Suprapubic skin (tissue), 4 donors: ENCODE data around the gene GZMM.

Source experiments
- EP300 ChIP-seq: sonication (generic); formaldehyde crosslinking; IDR thresholded peaks from one replicate; pipeline ENCODE4 v1.6.1; 2017; ENCODE audit warnings: antibody characterized with exemption
- POLR2A ChIP-seq, 2 donors: fragments of 450-650 bp; IDR thresholded peaks; one replicate each; pipeline ENCODE4 v1.6.1; 2017; ENCODE audit warnings: antibody characterized with exemption in 2 of 2, mild to moderate bottlenecking in 2 of 2, moderate library complexity in 2 of 2
- POLR2AphosphoS5 ChIP-seq, 3 donors: sonication (generic); formaldehyde crosslinking; IDR thresholded peaks; one replicate each; pipeline ENCODE4 v1.6.1; 2017; ENCODE audit warnings: antibody characterized with exemption in 3 of 3
- TF ChIP-seq, protein P1 (sequence below), 2 donors: fragments of 200-600 bp in 1 of 2; fragments of 450-650 bp in 1 of 2; sonication (generic) in 1 of 2; IDR thresholded peaks; one replicate each; pipeline ENCODE4 v1.5.1; 2016 to 2019; ENCODE audit warnings: antibody characterized with exemption in 2 of 2, mild to moderate bottlenecking in 1 of 2, moderate library complexity in 1 of 2

DNA sequence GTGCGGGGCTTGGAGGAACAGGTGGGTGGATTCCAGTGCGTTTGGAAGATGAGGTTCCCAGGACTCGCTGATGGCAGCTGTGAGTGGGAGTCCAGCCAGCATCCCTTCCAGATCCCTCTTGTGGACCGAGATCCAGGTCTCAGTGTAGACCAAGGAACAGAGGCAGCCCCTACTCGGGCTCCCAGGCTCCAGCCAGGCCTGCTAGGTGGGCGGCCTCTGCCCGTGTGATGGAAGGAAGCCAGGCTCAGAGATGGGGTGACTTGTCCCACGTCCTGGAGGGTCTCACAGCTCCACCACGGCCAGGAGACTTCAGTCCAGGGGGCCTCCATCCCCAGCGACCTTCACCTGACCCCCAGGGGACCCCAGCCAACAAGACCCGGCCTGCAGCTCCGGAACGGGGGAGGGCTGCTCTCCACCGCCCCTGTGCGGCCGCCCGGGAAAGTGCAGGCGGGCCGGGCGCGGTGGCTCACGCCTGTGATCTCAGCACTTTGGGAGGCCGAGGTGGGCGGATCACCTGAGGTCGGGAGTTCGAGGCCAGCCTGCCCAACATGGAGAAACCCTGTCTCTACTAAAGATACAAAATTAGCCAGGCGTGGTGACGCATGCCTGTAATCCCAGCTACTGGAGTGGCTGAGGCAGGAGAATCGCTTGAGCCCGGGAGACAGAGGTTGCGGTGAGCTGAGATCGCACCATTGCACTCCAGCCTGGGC is 48.3 kb upstream of the GZMM start:
- TF ChIP-seq EP300 (no peak), POLR2AphosphoS5 (IDR thresholded peaks at IDR 0.05) (no peak), POLR2A (IDR thresholded peaks at IDR 0.05) (no peak)
- TF ChIP-seq, protein P1, sequence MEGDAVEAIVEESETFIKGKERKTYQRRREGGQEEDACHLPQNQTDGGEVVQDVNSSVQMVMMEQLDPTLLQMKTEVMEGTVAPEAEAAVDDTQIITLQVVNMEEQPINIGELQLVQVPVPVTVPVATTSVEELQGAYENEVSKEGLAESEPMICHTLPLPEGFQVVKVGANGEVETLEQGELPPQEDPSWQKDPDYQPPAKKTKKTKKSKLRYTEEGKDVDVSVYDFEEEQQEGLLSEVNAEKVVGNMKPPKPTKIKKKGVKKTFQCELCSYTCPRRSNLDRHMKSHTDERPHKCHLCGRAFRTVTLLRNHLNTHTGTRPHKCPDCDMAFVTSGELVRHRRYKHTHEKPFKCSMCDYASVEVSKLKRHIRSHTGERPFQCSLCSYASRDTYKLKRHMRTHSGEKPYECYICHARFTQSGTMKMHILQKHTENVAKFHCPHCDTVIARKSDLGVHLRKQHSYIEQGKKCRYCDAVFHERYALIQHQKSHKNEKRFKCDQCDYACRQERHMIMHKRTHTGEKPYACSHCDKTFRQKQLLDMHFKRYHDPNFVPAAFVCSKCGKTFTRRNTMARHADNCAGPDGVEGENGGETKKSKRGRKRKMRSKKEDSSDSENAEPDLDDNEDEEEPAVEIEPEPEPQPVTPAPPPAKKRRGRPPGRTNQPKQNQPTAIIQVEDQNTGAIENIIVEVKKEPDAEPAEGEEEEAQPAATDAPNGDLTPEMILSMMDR (IDR thresholded peaks at IDR 0.05), result peak; percentile 32 to 97
